Measurements from ENCODE around the gene BMF.
A peak's percentile ranks its signal among the peaks of the same experiment; 100 is the strongest.

GRCh38 chr15:40087991-40088928 is 20.4 kb downstream of the BMF start:
- TF ChIP-seq CTCF (conservative IDR thresholded peaks at IDR 0.05; ENCODE audit: low read depth, low read length) (no peak), RAD21 (IDR thresholded peaks at IDR 0.05; ENCODE audit: low read length) (no peak), RFX5 (IDR thresholded peaks at IDR 0.05; ENCODE audit: low read depth, low read length) (no peak), RCOR1 (IDR thresholded peaks at IDR 0.05; ENCODE audit: insufficient replicate concordance, low read length) (no peak), CEBPB (IDR thresholded peaks at IDR 0.05; ENCODE audit: low read depth, low read length) (peak; percentile 56), POLR2A (IDR thresholded peaks at IDR 0.05; ENCODE audit: low read depth, low read length) (no peak), MAZ (IDR thresholded peaks at IDR 0.05; ENCODE audit: borderline replicate concordance, low read depth, low read length) (no peak), ELK1 (IDR thresholded peaks at IDR 0.05; ENCODE audit: borderline replicate concordance, low read depth, low read length) (no peak), CHD1 (IDR thresholded peaks at IDR 0.05; ENCODE audit: low read depth, low read length) (no peak), FOS (IDR thresholded peaks at IDR 0.05; ENCODE audit: low read depth, low read length) (no peak), MAFK (IDR thresholded peaks at IDR 0.05; ENCODE audit: low read depth, low read length) (no peak)
